ENCODE data around the gene AQP2. TPM values are rescaled to one million over a fixed set of nuclear protein-coding genes. Genes with fewer than 3 reads are reported as not detected.

The AQP2 gene
- total RNA-seq, 1 experiment from 2014 or later, result not detected

DNA sequence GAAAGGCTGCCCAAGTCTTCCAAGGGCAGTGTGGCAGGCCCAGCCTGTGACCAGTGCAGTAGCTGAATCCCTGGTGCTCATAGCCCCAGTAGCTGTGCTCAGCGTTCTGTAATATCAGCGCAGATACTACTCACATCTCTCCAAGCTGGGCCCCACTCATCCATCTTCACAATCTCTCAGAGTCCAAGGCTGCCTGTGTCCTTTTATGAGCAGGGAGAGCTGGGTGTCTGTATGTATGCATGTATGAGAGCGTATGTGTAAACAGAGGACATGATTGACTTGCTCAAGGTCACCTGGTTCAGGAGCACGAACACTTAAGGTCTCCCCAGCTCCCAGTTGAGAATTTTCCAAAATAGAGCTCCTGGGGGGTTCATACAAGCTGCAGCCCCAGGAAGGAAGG, 27.6 kb downstream of the AQP2 start:
- Mint-ChIP-seq H3K36me3 (ENCODE audit: insufficient read depth, unreplicated experiment) (no peaks in the 10 kb centered on the region), H3K4me3 (ENCODE audit: low read depth, unreplicated experiment) (no peak overlapping the region), H3K9me3 (ENCODE audit: low read depth, unreplicated experiment) (no peaks in the 10 kb centered on the region), H3K4me1 (ENCODE audit: low read depth, unreplicated experiment) (no peaks in the 10 kb centered on the region), H3K27me3 (ENCODE audit: unreplicated experiment) (no peaks in the 10 kb centered on the region), H3K27ac (ENCODE audit: unreplicated experiment) (no peak overlapping the region)
- intact Hi-C loops (cut with micrococcal nuclease; ENCODE audit: unreplicated experiment), result no loop called here
- CTCF ChIA-PET, result no interaction called here
- TF ChIP-seq, protein P1, sequence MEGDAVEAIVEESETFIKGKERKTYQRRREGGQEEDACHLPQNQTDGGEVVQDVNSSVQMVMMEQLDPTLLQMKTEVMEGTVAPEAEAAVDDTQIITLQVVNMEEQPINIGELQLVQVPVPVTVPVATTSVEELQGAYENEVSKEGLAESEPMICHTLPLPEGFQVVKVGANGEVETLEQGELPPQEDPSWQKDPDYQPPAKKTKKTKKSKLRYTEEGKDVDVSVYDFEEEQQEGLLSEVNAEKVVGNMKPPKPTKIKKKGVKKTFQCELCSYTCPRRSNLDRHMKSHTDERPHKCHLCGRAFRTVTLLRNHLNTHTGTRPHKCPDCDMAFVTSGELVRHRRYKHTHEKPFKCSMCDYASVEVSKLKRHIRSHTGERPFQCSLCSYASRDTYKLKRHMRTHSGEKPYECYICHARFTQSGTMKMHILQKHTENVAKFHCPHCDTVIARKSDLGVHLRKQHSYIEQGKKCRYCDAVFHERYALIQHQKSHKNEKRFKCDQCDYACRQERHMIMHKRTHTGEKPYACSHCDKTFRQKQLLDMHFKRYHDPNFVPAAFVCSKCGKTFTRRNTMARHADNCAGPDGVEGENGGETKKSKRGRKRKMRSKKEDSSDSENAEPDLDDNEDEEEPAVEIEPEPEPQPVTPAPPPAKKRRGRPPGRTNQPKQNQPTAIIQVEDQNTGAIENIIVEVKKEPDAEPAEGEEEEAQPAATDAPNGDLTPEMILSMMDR (IDR thresholded peaks at IDR 0.05; ENCODE audit: unreplicated experiment), result no peak
- BruUV-seq (replicated peaks), result no TSS peak
- no peak for DNase-seq

DNA sequence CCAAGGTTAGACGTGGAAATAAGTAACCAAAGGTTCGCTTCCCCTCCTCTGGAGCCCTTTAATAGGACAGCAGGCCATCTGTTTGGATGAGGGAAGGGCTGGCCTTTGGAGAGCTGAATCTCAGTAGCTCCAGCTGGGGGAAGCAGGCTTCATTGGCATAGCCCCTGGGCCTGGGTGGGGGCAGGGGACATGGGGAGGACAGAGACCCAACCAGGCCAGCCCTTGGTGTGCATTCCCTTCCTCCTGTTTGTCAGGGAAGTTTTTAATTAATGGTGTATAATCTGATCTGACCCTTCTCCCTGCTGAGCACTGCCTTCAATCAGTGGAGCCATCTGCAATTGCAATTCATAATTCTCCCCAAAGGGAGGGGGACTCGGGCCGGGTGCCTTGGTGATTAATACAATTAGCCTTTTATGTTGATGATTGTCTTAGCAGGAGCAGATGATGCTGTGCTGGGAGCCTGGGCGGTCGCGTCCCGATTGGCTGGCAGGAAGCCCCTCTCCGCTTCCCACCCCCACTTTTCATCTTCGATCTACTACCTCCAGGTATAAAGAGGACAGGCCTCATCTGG, 28.6 kb downstream of the AQP2 start:
- TF ChIP-seq, protein P1 (IDR thresholded peaks at IDR 0.05; ENCODE audit: unreplicated experiment), result no peak
- H3K36me3 Mint-ChIP-seq (ENCODE audit: insufficient read depth, unreplicated experiment), result no peaks in the 10 kb centered on the region
- no peak overlapping the region for H3K4me3 Mint-ChIP-seq (ENCODE audit: low read depth, unreplicated experiment)
- no peaks in the 10 kb centered on the region for H3K9me3 Mint-ChIP-seq (ENCODE audit: low read depth, unreplicated experiment)
- BruUV-seq (replicated peaks), result no TSS peak
- H3K27me3 Mint-ChIP-seq (ENCODE audit: unreplicated experiment), result no peaks in the 10 kb centered on the region
- DNase-seq, result no peak
- CTCF ChIA-PET, result interaction anchor here (0.8 kb wide), 1 partner anchor 77 kb away, joined by 3 read pairs; no protein-coding TSS in a partner anchor
- no peak overlapping the region for H3K27ac Mint-ChIP-seq (ENCODE audit: unreplicated experiment)
- no peaks in the 10 kb centered on the region for H3K4me1 Mint-ChIP-seq (ENCODE audit: low read depth, unreplicated experiment)
- intact Hi-C loops (cut with micrococcal nuclease; ENCODE audit: unreplicated experiment), result no loop called here

DNA sequence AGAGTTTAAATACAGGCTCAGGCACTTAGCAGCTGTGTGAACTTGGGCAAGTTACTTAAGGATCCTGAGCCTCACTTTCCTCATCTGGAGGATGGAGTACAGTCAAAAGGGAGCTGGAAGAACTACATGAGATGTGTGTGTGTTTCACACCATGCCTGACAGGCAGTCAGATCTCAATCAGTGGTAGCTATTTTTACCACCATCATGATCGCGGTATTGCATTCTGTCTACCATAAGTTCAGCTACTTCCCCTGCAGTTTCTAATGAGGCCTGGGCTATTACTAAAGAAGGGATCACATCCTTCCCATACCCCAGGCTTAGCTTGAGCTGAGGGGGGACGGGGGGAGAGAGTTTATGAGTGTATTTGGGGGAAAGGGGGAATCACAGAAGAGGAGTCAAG, 29.3 kb downstream of the AQP2 start:
- Mint-ChIP-seq H3K27me3 (ENCODE audit: unreplicated experiment) (no peaks in the 10 kb centered on the region), H3K27ac (ENCODE audit: unreplicated experiment) (no peak overlapping the region), H3K9me3 (ENCODE audit: low read depth, unreplicated experiment) (no peaks in the 10 kb centered on the region), H3K36me3 (ENCODE audit: insufficient read depth, unreplicated experiment) (no peaks in the 10 kb centered on the region), H3K4me3 (ENCODE audit: low read depth, unreplicated experiment) (no peak overlapping the region), H3K4me1 (ENCODE audit: low read depth, unreplicated experiment) (no peaks in the 10 kb centered on the region)
- DNase-seq, result no peak
- CTCF ChIA-PET, result interaction anchor here (0.7 to 0.8 kb wide), 2 partner anchors 13 to 76 kb away, joined by 3 to 5 read pairs; no protein-coding TSS in a partner anchor
- BruUV-seq (replicated peaks), result no TSS peak
- TF ChIP-seq, protein P1 (IDR thresholded peaks at IDR 0.05; ENCODE audit: unreplicated experiment), result no peak
- intact Hi-C loops (cut with micrococcal nuclease; ENCODE audit: unreplicated experiment), result no loop called here

DNA sequence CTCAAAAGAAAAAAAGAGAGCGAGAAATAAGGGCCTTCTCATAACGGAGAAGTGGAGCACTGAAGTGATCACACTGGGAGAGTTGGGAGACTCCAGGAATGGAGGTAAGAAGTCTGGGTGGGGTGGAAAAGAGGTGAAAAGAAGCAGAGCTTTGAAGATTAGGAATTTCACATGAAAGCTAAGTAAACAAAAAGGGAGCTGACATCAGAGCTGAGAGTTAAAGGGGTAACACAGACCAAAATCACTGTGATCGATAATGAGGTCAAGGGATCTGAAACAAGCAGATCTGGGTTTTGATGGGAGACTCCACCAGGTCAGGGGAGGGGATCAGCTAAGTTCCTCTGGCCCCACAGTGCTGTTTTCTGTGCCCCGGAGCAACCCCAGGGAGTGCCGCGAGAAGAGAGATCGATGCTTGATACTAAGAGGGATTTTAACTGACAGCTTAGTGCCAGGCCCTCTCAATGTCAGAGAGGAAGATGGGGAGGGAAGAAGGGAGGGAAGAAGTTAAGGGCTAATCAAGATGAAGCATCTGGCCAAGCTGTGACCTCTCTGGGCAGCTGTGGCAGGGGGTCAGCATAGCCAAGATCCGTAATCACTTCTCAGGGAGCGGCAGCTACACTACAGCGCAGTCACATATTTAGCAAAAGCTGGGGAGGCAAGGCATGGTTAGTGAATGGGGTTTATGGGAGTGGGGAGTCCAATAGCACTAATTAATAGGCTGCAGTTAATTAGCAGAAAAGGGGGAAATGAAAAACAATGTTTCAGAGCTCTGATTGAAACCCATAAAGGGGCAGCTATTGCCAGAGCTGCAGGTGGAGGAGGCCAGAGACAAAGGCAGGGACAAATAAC, 30.2 kb downstream of the AQP2 start:
- no TSS peak for BruUV-seq (replicated peaks)
- intact Hi-C loops (cut with micrococcal nuclease; ENCODE audit: unreplicated experiment), result no loop called here
- H3K27me3 Mint-ChIP-seq (ENCODE audit: unreplicated experiment), result no peaks in the 10 kb centered on the region
- H3K9me3 Mint-ChIP-seq (ENCODE audit: low read depth, unreplicated experiment), result no peaks in the 10 kb centered on the region
- no peaks in the 10 kb centered on the region for H3K4me1 Mint-ChIP-seq (ENCODE audit: low read depth, unreplicated experiment)
- no peak overlapping the region for H3K4me3 Mint-ChIP-seq (ENCODE audit: low read depth, unreplicated experiment)
- H3K36me3 Mint-ChIP-seq (ENCODE audit: insufficient read depth, unreplicated experiment), result no peaks in the 10 kb centered on the region
- CTCF ChIA-PET, result no interaction called here
- DNase-seq, result no peak
- H3K27ac Mint-ChIP-seq (ENCODE audit: unreplicated experiment), result no peak overlapping the region
- TF ChIP-seq, protein P1 (IDR thresholded peaks at IDR 0.05; ENCODE audit: unreplicated experiment), result no peak

Data from Calu3 (cell line).